SJCRH30 (cell line): ENCODE results near the gene MYO18A. TPM values are rescaled to one million over a fixed set of nuclear protein-coding genes. Genes with fewer than 3 reads are reported as not detected.
A peak's percentile ranks its signal among the peaks of the same experiment; 100 is the strongest.

ENCODE experiments used
- DNase-seq, 2 experiments: peaks; one replicate each; pipeline ENCODE4 v3.0.0-alpha.2; 2015 to 2020
- H3K27ac ChIP-seq: fragments of 250-450 bp; sonication (Bioruptor Pico); 2 replicates; pipeline ENCODE4 v1.5.1; 2020; ENCODE audit warnings: mild to moderate bottlenecking, moderate library complexity
- H3K27me3 ChIP-seq: fragments of 250-450 bp; sonication (Bioruptor Pico); 2 replicates; pipeline ENCODE4 v1.5.1; 2020; ENCODE audit warnings: mild to moderate bottlenecking, moderate library complexity
- H3K36me3 ChIP-seq: fragments of 250-450 bp; sonication (Bioruptor Pico); 2 replicates; pipeline ENCODE4 v1.5.1; 2020; ENCODE audit warnings: mild to moderate bottlenecking, moderate library complexity
- H3K4me1 ChIP-seq: fragments of 250-450 bp; sonication (Bioruptor Pico); 2 replicates; pipeline ENCODE4 v1.5.1; 2020; ENCODE audit warnings: mild to moderate bottlenecking, moderate library complexity
- H3K4me3 ChIP-seq: fragments of 250-450 bp; sonication (Bioruptor Pico); 2 replicates; pipeline ENCODE4 v1.5.1; 2020; ENCODE audit warnings: mild to moderate bottlenecking, moderate library complexity
- H3K9me3 ChIP-seq: fragments of 250-450 bp; sonication (Bioruptor Pico); replicated peaks from 2 replicates; pipeline ENCODE4 v1.5.1; 2020; ENCODE audit warnings: mild to moderate bottlenecking, moderate library complexity
- total RNA-seq: library from RNA; depleted of rRNA; stranded (reverse); fragments of >200 nt; shearing (Covaris generic); gene quantifications from 2 replicates; pipeline ENCODE4 v1.2.3, GENCODE V29; 2014

MYO18A gene
- total RNA-seq, 1 experiment from 2014 or later, result 91.9 TPM

DNA sequence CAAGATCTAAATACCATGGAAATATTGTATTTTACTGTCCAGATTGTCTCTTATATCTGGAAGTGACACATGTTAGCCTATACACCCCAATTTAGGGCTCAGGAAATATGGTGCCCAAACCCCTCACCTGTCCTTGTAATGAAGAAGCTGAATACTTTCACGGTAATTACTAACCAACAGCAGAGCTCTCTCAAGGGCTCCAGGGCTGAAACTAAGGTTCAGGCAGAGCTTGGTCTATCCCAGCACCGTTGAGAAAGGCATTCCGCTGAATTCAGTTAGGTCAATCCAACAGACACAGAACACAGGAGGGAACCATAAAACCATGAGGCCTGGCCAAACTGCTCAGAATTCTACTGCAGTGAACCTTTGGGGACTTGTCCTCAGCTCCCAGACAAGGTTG lies 14.9 kb downstream of the MYO18A start:
- peak overlapping the region; percentile 72 for H3K27ac ChIP-seq
- no peaks in the 10 kb centered on the region for H3K9me3 ChIP-seq

DNA sequence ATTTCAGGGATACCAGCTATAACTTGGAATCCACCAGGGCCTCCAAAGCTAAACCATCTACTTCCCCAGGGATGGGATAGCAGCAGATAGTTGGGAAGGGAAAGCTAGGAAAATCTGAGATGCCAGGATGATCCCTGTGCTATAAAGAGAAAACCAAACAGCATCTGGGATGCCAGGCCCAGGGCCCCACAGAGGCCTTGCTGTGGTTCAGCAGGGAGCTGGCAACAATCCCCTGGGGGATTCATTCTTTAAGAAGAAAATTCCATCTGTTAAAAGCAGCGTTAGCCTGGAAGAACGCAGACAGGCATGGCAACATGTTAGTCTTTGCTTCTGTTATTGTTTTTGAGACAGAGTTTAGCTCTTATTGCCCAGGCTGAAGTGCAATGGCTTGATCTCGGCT lies 16.6 kb downstream of the MYO18A start:
- Histone ChIP-seq H3K27me3 (no peaks in the 10 kb centered on the region), H3K4me3 (no peak overlapping the region), H3K27ac (no peak overlapping the region), H3K4me1 (peaks cover 73% of the 10 kb centered on the region), H3K36me3 (peaks cover 33% of the 10 kb centered on the region), H3K9me3 (no peaks in the 10 kb centered on the region)
- DNase-seq, result peak in 1 of 2 experiments; percentile 50

More for the DNA sequence above, 14.9 kb downstream of the MYO18A start:
- peak; percentile 62 to 83 for DNase-seq
- peaks cover 66% of the 10 kb centered on the region for H3K4me1 ChIP-seq
- H3K27me3 ChIP-seq, result no peaks in the 10 kb centered on the region
- H3K4me3 ChIP-seq, result no peak overlapping the region
- H3K36me3 ChIP-seq, result peaks cover 35% of the 10 kb centered on the region

DNA sequence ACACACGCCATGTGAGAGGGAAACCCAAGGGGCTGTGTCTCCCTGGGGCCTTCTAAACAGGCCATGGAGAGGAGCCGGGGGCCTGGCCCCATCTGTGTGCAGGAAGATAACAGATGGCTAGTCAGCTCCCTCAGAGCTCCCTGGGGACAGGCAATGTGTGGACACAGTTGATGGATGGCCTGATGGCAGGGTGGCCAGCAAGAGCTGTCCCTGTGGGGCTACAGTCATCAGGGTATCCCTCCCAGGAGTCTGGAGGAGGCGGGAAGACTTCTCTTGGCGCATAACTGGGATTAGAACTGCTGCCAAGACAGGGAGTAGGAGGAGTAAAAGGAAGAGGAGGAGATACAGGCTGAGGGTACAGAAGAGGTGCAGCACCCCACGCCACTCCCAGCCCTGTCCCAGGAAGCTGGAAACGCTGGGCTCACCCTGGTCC lies 17.3 kb downstream of the MYO18A start:
- Histone ChIP-seq H3K27me3 (no peaks in the 10 kb centered on the region), H3K27ac (no peak overlapping the region), H3K36me3 (peaks cover 33% of the 10 kb centered on the region), H3K4me3 (no peak overlapping the region), H3K4me1 (peaks cover 74% of the 10 kb centered on the region), H3K9me3 (no peaks in the 10 kb centered on the region)
- DNase-seq, result peak; percentile 57 to 66

DNA sequence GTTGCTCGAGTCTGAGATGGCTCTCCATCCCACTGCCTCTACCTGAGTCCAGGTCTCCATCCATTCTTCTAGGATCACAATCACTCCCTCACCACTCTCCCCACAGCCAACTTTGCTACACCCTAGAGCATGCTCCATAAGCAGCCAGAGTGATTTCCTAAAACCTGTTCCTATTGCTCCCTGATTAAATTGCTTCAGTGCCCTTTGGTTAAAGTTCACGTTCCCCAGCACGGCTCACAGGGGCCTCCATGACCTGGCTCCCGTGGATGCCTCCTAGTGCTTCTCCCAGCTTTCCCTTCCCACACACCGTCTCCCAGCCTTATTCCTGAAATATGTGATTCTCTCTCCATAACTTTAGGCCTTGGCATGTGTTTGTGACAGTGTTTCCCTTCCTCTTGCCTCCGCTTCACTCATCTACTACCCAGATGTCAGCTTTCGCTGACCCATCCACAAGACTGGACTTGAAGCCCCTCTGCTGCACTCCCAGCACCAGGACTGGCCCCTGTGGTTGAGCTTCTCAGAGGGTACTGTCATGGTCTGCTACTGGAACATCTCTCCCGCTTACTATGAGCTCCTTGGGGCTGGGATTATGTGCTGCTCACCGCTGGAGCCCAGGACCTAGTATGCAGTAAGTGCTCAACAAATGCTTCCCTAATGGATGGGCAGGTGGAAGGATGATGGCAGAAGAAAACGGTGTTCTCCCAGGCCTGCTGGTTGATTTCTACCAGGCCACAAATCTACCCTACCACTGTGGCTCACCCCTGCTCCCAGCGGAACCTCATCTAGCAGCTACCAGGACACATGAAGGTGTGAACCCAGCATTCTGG lies 17.9 kb downstream of the MYO18A start:
- H3K27ac ChIP-seq, result no peak overlapping the region
- DNase-seq, result no peak
- H3K4me3 ChIP-seq, result no peak overlapping the region
- H3K9me3 ChIP-seq, result no peaks in the 10 kb centered on the region
- H3K4me1 ChIP-seq, result peaks cover 73% of the 10 kb centered on the region
- H3K36me3 ChIP-seq, result peaks cover 33% of the 10 kb centered on the region
- no peaks in the 10 kb centered on the region for H3K27me3 ChIP-seq

DNA sequence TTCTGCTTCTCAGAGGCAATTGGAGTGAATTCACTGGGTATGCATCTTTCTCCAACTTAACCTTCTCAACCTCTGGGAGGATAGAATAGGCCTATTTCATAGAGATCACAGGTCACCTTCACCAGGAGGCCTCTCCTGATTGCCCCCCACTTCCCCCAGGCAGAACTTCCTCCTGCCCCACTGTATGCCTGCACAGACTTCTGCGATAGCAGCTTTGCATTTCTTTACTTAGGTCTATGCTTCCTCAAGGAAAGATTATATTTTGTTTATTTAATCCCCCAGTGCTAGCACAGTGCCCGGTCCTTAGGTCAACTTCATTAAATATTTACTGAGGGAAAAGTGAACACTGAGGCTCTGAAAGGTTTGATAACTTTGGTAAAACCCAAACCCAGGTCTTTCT lies 19.9 kb downstream of the MYO18A start:
- H3K4me3 ChIP-seq, result no peak overlapping the region
- H3K27me3 ChIP-seq, result no peaks in the 10 kb centered on the region
- DNase-seq, result no peak
- no peak overlapping the region for H3K27ac ChIP-seq
- H3K9me3 ChIP-seq, result no peaks in the 10 kb centered on the region
- peaks cover 79% of the 10 kb centered on the region for H3K4me1 ChIP-seq
- H3K36me3 ChIP-seq, result peaks cover 20% of the 10 kb centered on the region

DNA sequence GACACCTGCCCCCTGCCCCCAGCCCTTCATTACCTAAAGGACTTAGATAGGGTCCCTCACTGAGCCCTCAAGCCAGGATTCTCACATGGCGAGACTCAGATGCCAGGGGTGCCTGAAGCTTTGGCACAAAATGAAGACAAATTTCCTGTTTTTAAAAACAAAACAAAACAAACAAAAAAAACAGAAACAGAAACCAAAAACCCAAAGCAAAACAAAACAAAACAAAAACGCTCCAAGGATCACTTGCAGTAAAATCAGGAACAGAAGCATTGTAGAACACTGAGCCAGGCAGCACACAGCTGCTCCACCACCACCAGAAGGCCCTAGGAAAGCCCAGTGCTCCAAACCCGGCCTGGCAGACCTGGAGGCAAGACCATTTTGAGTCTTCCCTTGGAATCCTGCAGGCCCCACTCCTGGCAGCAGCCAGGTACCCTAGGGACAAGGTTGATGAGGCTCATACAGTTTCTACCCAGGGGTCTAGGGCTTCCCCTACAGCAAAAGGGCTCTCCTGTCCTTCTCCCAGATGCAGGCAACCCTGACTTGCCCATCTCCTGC lies 20.8 kb downstream of the MYO18A start:
- Histone ChIP-seq H3K9me3 (no peaks in the 10 kb centered on the region), H3K27me3 (no peaks in the 10 kb centered on the region), H3K36me3 (peaks cover 13% of the 10 kb centered on the region; the same call in 1 of the 2 replicates), H3K27ac (peak overlapping the region; percentile 83; the same call in 1 of the 2 replicates), H3K4me3 (no peak overlapping the region), H3K4me1 (peaks cover 79% of the 10 kb centered on the region)
- no peak for DNase-seq

DNA sequence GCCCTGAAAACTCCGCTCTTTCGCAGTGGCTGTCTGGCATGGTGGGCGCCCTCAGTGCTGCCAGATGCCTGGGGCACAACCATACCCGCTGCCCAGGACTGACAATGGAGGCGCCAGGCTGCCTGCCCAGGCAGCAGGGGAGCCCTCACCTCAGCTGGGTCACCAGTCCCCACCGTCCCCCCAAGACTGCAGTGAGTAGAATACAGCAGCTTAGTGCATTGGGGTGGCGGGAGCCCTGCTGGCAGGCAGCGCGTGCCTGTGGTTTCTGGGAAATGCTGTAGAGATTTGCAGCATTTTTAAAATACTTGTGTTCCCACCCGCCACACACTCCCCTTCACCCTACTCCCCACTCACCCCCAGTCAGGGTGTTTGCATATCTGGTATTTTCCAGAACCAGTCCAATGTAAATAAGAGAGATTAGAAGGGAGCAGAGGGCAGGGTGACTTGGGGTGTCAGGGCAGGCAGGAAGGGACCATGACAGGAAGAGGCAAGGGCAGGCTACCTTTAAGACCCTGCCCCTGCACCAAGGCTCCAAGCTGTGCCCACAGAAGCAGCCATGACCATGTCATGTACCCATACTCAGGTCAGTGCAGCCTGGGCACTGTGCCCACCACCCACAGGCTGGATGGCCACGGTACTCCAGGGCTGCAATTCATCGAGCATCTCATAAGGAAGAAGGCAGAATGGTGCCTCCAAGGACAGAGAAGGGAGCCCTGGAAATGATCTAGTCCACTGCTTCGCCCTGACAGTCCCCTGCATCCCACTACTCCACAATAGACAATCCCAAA lies 21.5 kb downstream of the MYO18A start:
- Histone ChIP-seq H3K27me3 (no peaks in the 10 kb centered on the region), H3K4me3 (no peak overlapping the region), H3K36me3 (0 out of 2 replicates have a peak, but pooled peaks cover 7% of the 10 kb centered on the region), H3K4me1 (peaks cover 74% of the 10 kb centered on the region), H3K9me3 (no peaks in the 10 kb centered on the region), H3K27ac (peak overlapping the region; percentile 83)
- DNase-seq, result peak; percentile 80 to 88

DNA sequence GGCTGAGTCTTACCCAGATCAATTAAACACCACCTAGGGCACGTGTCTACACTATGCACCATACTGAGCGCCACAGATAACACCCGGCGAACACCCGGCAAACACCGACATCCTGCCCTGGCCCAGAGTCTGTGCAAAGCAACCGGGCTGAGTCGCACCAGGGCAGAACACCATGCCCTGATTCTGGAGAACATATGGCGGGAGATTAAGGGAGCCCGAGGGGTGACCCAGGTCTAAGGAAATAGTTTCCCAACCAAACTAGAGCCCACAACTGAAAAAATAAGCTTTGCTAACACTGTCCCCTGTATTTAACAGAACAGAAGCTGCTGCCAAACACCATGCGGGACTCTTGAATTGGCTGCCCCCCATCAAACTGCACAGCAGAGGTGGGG lies 22.1 kb downstream of the MYO18A start:
- H3K4me1 ChIP-seq, result peaks cover 69% of the 10 kb centered on the region
- 0 out of 2 replicates have a peak, but pooled peaks cover 2% of the 10 kb centered on the region for H3K36me3 ChIP-seq
- peak; percentile 52 to 53 for DNase-seq
- H3K4me3 ChIP-seq, result no peak overlapping the region
- peak overlapping the region; percentile 83 for H3K27ac ChIP-seq
- H3K27me3 ChIP-seq, result no peaks in the 10 kb centered on the region
- no peaks in the 10 kb centered on the region for H3K9me3 ChIP-seq

DNA sequence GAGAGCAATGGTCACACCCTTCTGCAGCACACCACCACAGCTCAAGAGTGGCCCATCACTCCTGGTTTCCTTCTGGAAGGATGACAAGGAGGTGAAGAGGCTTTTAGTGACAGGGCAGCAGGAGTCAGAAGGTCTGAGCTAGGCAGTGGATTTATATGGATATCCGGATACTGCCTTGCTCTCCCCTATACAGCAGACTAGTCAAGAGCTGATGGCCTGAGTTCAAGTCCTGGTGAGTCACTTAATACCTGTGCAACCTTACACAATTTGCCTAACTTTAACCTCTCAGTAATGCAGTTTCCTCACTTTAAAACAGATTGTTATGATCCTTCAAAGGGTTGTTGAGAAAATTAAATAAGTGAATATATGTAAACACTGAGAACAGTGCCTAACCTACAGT lies 22.9 kb downstream of the MYO18A start:
- H3K9me3 ChIP-seq, result no peaks in the 10 kb centered on the region
- no peaks in the 10 kb centered on the region for H3K36me3 ChIP-seq
- H3K27me3 ChIP-seq, result no peaks in the 10 kb centered on the region
- H3K27ac ChIP-seq, result no peak overlapping the region
- H3K4me1 ChIP-seq, result peaks cover 66% of the 10 kb centered on the region
- H3K4me3 ChIP-seq, result no peak overlapping the region
- DNase-seq, result no peak

DNA sequence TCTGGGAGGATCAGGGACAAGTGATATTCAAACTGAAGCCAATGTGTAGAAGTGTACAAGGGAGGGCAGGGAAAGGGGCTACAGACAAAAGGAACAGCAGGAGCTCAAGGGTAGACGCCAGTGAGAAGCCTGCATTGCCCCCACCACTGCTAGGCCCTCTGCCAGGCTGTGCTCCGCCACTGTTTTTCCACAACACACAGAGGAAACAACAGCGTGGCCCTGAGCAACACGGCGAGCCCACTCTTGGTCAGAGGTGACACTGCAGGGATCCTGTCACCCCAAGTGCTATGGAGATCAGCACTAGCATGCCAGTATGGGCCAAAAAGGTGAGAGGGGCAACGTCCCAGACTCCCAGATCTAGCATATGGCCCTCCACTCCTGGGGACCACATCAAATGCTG lies 23.4 kb downstream of the MYO18A start:
- no peaks in the 10 kb centered on the region for H3K36me3 ChIP-seq
- peaks cover 71% of the 10 kb centered on the region for H3K4me1 ChIP-seq
- no peak overlapping the region for H3K27ac ChIP-seq
- no peaks in the 10 kb centered on the region for H3K27me3 ChIP-seq
- H3K9me3 ChIP-seq, result no peaks in the 10 kb centered on the region
- no peak overlapping the region for H3K4me3 ChIP-seq
- no peak for DNase-seq

DNA sequence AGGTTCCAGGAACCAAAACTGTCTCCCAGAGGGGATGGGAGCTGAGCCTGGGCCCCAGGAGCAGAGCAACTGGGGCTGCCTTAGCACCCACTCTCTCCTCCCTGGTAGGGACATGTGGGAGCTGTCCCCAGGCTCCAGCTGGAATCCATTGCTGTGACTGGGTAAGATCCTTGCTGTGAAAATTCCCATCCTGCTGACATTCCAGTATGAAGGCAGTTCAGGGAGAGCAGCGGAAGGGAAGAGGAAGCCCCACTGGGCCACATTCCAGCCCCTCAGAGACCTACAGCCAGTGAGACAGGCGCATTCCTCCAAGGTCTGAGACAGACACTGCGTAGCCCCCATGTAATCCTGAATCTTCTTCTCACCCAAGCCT lies 24.2 kb downstream of the MYO18A start:
- Histone ChIP-seq H3K4me1 (peaks cover 79% of the 10 kb centered on the region), H3K27ac (peak overlapping the region; percentile 13; the same call in 1 of the 2 replicates), H3K27me3 (no peaks in the 10 kb centered on the region), H3K36me3 (no peaks in the 10 kb centered on the region), H3K4me3 (no peak overlapping the region), H3K9me3 (no peaks in the 10 kb centered on the region)
- DNase-seq, result peak; percentile 43 to 49

DNA sequence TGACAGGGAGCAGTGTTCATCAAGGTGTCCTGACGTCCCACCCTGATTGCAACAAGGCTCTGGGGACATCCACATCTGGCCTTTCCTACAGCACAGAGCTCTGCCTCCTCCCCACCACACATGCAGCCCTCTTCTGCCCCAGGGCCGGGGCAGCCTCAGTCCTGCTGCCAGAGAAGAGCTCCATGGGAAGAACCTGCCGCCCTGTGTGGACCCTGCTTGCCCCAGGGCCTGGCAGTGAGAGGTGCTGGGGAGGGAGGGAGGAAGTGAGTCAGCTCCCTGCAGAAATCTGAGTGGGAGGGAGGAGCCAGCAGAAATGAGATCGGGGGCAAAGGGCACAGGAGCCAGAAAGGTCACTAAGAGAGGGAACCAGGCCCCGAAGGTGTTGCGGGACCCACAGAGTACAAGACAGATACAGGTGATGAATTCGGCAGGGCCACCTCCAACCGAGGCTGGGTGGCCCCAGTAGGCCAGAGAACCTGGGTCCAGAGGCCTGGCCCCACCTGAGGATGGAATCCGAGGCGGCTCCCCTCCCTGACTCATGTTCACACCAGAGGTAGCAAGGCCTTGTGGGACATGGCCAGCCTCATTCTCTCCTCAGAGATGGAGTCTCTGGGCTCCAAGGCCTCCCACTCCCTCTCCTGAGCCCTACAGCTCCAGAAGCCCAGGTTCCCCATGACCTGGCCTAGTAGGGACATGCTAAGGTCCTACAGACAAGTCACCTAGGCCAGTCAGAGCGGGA lies 24.8 kb downstream of the MYO18A start:
- peak overlapping the region; percentile 13; the same call in 1 of the 2 replicates for H3K27ac ChIP-seq
- no peaks in the 10 kb centered on the region for H3K36me3 ChIP-seq
- no peaks in the 10 kb centered on the region for H3K27me3 ChIP-seq
- peaks cover 81% of the 10 kb centered on the region for H3K4me1 ChIP-seq
- no peak overlapping the region for H3K4me3 ChIP-seq
- DNase-seq, result peak; percentile 69 to 71
- H3K9me3 ChIP-seq, result no peaks in the 10 kb centered on the region

DNA sequence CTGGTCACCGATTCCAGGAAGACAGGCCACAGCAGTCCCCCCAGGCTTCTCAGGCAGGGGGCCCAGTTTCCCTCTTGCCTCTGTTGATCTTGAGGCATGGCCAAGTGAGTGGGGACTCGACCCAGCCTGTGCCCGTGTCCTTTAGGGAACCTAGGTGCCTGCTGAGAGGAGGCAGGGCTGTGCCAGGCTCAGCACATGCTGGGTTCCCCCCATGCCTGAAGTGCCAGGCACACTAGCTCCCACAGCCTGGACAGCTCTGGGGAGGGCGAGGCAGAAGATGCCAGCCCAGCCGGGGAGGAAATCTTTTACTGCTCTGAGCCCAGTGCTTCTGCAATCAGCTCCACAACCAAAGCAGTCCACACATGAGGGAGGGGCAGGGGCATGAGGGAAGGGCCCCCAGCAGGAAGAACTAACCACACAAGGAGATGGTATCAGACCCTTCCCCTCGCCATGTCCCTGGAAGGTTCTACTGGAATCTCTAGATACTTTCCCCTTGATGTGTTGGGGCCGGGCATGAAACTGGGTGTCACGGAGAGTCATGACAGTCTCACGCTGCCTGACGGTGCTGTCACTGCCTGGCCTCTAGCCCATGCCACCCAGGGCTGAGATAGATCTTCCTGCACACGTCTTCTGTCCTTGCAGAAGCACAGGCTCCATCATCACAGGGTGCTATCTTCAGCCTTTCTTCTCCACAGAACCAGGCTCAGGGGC lies 25.5 kb downstream of the MYO18A start:
- DNase-seq, result no peak
- Histone ChIP-seq H3K27ac (no peak overlapping the region), H3K4me1 (peaks cover 81% of the 10 kb centered on the region), H3K4me3 (no peak overlapping the region), H3K36me3 (no peaks in the 10 kb centered on the region), H3K27me3 (no peaks in the 10 kb centered on the region), H3K9me3 (no peaks in the 10 kb centered on the region)

DNA sequence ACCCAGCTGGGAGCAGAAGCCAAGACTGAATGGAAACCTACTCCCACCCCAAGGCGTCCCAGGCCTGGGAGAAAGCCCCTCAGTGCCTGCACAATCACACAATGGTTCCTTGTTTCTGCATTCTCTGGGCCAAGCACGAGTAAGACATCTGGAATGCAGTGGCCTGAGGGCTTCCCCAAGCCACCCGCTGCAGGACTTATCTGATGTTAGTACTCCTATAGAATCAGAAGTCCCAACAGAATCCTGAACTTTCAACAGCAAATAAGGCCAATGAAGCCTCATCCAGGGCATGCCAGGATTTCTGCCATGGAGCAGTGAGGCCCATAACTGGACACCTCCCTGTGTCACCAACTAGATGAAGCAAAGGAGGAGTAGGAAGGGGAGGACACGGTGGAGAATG lies 28.6 kb downstream of the MYO18A start:
- Histone ChIP-seq H3K9me3 (no peaks in the 10 kb centered on the region), H3K27ac (peak overlapping the region; percentile 74), H3K27me3 (no peaks in the 10 kb centered on the region), H3K4me3 (no peak overlapping the region), H3K4me1 (peaks cover 63% of the 10 kb centered on the region), H3K36me3 (no peaks in the 10 kb centered on the region)
- peak; percentile 96 to 98 for DNase-seq
